Measurements from ENCODE around the gene HOXC4.
"Not testable (repeated sequence)": the region's sequence is repeated elsewhere in the genome, so short reads cannot be mapped to it uniquely, and the experiment has no call there.

DNA sequence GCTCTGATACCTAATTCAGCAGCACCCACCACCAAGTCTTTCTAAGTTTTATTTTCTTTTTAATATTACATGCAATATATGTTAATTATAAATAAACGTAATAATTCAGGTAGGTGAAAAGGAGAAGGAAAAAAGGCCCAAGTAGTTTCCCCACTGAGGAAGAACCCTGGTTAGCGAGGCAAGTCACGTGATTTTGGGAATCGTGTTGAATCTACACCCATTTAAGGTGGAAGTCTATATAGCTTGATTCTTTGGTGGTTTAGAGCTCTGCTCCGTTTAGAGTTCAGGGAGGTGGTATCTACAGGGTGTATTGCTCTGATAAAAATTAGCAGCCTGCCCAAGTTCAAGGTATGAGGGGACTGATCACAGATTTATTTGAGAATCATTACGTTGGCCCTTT lies 47.0 kb downstream of the HOXC4 start:
- not testable (repeated sequence) for TF ChIP-seq CTCF (IDR thresholded peaks at IDR 0.05; ENCODE audit: poor library complexity, severe bottlenecking); EZH2 (IDR thresholded peaks at IDR 0.05; ENCODE audit: borderline replicate concordance, insufficient read depth, low read length, poor library complexity, severe bottlenecking); POLR2AphosphoS5 (IDR thresholded peaks at IDR 0.05); SMC3 (conservative IDR thresholded peaks at IDR 0.05; ENCODE audit: poor library complexity); MXI1 (conservative IDR thresholded peaks at IDR 0.05; ENCODE audit: poor library complexity, severe bottlenecking)
